HT-29 (cell line): ENCODE measurements around the gene ASB13. TPM values are rescaled to one million over a fixed set of nuclear protein-coding genes. Genes with fewer than 3 reads are reported as not detected.
"Not testable (repeated sequence)": the region's sequence is repeated elsewhere in the genome, so short reads cannot be mapped to it uniquely, and the experiment has no call there.

Source experiments
- DNase-seq: peaks from one replicate; pipeline ENCODE4 v3.0.0-alpha.2; 2015; ENCODE audit warnings: low spot score
- total RNA-seq: library from RNA; depleted of rRNA; stranded (reverse); fragments of >200 nt; shearing (Covaris generic); gene quantifications from 2 replicates; pipeline ENCODE4 v1.2.3, GENCODE V29; 2014

ASB13 gene
- total RNA-seq, 1 experiment from 2014 or later: 32.6 TPM

DNA sequence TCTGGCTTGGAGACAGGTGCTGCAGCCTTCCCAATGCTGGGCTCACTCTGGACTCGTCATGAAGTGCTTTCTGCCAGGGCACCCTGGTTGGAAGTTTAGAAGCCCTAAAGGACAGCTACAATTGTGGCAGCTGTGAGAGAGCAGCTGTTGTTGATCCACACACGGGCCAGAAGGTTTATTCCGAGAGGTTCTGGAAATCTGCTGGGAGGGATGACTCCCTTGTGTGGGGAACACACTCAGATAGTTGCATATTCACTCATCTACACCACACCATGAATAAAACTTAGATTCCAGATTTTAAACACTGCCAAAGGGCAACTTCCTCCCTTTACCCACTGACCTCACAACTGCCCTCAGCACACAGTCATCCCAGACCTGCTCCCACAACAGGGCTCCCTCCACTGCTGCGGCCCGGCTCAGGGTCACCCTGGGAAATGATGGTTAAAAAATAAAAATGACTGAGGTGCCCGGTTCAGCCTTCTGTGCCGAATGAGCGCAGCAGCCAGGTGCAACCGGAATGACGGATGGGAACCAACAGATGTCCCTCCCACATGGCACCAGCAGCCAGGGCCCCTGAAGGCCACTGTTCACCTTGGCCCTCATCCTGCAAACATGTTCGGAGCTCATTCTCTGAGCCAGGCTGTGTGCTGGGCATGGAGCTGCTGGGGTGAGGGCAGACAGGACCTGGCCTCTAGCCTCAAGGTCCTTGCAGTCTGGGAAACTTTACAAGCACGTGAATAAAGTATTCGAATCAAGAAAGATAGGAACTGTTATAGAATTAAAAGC lies 40.2 kb downstream of the ASB13 start:
- DNase-seq: no peak

DNA sequence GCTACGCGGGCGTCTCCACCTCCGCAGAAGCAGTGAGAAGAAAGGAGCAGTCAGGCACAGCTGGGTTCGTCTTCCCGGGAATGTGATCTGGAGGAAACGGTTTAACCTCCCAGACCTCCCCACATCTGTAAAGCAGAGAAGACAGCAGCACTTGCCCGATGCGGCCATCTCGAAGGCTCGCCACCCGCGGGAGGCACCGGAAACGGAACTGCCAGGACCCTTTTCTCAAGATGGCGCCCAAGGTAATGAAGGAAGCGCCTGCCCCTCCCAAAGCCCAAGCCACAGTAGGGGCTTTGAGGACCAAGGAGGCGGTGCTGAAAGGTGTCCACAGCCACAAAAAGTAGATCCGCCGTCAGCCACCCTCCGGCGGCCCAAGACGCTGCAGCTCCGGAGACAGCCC lies 41.7 kb downstream of the ASB13 start:
- no peak for DNase-seq

DNA sequence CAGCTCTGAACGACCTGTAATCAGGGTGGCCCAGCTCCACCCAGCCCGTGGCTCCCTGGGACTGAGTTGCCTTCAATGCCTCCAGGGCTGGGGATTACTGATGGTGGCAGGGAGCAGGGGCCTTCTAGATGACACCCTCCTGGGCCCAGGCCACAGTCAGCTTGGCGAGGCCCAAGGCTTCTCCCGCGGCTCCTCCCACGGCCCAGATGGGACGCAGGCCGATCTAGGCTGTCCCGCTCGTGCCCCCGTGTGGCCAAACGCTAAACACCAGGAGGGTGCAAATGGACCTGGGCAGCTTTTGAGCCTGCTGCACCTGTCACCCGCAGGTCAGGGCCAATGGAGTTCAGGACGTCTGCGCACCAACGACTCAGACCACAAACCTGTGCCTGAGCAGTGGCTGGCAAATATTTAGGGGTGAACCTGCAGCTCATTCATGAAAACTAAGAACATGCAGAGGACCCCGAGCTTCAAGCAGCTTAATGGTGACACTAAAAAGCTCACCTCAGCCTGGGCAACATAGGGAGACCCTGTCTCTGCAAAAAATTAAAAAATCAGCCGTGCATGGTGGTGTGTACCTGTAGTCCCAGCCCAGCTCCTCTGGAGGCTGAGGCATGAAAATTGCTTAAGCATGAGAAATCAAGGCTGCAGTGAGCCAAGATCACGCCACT lies 43.2 kb downstream of the ASB13 start:
- peak; percentile 95 for DNase-seq

DNA sequence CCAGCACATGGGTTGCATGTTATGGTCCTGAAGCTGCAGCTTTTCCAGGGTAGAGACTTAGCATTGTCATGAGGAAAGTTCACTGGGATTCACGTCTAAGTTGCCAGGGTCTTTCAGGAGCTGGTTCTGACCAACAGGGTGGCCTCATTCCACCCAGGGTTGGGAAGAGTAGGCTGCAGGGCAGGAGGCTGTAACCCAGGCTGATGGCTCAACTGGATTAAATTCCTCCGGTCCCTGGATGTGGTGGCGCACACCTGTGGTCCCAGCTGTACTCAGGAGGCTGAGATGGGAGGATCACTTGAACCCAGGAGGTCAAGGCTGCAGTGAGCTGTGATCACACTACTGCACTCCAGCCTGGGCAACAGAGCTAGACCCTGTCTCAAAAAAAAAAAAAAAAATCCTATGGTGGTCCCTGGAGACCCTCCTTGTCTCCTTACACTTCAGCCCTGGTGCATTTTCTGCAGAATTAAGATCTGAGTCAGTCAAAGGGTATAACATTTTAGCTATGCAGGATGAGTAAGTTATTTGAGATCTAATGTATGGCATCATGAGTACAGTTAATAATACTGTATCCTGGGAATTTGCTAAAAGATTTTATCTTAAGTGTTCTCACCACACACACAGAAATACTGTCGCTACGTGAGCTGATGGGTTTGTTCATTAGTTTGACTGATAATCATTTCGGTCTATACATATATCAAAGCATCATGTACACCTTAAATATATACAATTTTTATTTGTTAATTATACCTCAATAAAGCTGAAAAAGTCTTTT lies 44.0 kb downstream of the ASB13 start:
- no peak for DNase-seq

DNA sequence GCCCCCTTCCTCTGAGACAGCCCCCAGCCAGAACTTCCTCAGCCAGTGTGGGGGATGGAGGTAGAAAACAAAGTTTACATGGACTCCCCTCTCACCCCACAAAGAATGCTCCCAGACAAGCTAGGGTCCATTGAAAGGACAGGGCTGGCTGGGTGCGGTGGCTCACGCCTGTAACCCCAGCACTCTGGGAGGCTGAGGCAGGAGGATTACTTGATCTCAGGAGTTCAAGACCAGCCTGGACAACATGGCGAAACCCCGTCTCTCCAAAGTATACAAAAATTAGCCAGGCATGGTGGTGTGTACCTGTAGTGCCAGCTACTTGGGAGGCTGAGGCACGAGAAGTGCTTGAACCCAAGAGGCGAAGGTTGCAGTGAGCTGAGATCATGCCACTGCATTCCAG lies 45.0 kb downstream of the ASB13 start:
- DNase-seq: not testable (repeated sequence)

DNA sequence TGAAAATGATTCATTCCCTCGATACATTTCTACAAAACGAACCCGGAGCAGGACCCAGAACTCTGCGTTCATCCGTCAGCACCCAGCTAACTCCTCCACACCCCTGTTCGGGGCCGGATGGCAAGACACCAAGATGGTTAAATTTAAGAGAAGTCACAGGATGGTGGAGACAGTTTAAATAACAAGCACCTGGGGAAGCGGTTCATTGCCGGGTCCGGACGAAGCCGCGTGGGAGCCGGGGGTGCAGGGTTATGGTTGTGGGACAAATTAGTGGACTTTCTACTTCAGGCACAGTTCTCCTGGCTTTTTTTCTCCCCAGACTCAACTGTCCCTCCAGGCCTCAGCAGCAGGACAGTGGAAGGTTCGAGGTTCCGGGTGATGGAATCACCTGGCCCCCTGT lies 45.4 kb downstream of the ASB13 start:
- DNase-seq: no peak

DNA sequence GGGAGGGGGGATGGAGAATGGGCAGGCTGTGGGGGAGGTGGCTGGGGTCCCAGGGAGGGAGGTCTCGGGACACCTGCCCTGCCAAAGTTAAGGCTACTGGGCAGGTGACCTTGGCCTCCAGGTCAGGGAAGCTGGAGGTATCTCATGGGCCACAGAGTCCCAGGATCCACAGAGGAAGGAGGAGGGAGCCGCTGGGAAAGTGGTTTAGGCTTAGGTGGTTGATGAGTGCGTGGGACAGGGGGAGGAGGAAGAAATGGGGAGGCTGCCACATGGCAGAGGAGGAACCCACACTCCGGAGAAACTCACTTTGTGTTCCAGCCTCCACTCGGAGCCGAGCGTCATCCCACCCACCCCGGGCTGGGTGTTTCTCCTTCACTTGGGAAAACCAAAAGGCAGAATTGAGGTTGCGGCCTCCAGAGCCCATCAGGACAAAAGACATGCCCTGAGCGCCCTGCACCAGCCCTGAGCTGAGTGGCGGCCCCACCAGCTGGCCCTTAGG lies 46.1 kb downstream of the ASB13 start:
- no peak for DNase-seq

DNA sequence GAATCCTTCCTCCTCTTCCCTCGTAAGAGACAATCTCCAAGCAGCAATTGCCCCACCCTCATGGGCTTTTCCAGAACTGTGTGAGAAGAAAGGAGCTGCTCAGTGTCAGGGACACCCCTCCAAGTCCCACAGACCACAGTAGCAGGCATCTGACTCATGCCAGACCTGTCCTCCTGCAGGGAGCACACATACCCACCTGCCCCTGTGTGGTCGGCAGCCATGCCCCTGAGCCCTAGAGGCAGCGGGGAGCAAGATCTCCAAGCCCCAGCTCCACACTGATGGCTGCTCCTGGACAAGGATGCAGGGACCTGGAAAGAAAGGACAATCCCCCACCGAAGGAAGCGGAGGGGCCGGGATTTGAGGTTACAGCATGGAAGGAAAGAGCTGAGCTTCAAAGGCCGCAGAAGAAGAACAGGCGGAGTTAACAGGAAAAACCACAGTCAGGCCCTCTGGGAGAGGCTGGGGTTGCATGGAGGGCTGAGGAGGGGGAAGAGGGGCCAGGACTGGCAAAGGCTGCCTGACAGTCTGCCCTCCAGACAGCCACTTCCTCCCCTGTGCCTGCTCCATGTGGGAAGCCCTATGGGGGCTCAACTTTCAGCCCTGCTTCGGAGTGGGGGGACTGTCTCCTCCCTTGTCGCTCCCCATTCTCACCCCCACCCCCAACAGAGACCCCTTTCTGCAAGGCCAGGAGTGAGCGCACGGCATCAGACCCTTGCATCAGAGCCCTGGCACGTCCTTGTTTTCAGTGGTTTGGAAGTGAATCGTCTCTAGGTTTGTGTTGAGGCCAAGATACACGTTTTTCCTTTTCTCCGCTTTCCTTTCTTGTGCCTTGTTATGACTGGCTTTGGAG lies 46.8 kb downstream of the ASB13 start:
- DNase-seq: no peak

DNA sequence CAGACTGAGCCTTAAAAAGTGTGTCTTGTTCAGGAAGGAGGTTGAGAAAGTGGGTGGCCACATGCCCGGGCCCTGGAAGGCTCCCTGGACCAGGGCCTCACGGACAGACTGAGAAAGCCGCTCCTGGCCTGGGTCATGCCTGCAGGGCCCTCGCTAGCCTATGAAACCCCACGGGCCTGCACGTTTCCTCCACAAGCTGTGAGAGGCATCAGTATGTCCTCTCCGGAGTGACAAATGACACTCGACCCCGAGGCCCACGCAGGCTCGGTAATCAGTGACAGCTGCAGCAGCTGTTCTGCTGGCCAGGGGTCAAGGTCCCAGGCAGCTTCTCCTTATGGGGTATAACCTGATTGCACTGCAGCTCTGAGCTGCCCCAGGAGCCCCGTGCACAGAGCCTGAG lies 47.6 kb downstream of the ASB13 start:
- DNase-seq: no peak

DNA sequence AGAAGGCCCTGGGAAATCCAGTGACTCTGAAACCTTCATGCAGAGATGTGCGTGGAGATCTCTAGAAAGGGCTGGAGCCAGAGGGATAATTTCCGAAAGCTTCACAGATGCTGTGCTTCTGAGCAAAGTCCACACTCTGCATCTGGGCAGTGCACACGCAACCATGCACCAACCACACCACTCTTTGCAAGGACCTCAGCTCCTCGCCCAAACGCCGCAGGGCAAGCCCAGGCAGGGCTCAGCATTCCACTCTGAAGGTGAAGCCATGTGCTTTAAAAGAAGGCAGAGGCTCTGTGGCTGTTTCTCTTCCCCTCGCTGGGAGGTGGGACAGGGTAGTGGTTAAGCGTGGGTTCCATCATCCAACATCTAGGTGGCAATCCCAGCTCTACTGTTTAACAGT lies 48.4 kb downstream of the ASB13 start:
- DNase-seq: no peak

DNA sequence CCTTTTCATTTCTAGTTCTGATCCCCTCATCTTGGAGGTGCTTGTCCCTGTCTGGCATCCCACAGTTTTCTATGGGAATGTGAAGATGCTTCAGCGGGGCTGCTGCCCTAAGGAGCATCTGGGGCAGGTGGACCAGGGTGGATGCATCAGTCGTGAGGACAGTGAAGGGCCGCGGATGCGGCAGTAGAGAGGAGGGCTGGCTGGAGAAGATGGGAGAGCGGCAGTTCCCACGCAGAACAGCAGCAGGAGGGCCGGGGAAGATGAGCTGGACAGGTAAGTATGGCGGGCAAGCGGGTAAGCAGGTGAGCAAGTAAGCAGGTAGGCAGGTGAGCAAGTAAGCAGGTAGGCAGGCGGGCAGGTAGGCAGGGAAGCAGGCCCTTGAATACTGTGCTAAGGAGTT lies 48.9 kb downstream of the ASB13 start:
- DNase-seq: no peak

DNA sequence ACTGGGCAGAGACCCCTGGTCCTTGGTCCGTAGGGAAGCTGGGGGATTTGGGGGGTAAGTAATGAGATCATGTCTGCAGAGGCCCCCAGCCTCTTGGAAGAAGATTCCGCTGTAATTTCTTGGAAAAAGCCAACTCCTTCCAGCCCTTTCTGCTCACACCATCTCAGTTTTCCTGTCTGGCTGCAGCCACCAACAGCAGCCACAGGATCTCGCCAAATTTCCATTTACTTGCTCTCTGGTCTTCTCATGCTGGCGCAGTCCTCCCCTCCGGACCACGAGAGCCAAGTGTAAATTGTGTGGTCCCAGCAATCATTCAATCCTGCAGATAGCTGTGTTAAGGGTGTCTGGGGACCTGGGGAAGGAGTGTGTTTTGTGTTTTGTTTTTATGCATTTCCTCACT lies 49.6 kb downstream of the ASB13 start:
- no peak for DNase-seq

DNA sequence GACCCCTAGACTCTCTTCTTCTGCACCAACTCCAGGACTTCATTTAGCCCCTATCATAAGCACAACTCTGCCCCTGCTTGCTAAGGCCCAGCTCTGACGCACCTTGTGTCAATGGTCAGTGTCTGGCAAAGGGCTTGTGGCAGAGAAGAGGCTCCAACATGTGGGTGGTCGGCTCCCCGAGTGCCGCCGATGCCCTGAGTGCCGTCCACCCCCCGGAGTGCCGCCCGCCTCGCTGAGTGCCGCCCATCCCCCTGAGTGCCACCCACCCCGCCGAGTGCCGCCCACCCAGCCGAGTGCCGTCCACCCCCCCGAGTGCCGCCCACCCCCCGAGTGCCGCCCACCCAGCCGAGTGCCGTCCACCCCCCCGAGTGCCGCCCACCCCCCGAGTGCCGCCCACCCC lies 50.3 kb downstream of the ASB13 start:
- no peak for DNase-seq

DNA sequence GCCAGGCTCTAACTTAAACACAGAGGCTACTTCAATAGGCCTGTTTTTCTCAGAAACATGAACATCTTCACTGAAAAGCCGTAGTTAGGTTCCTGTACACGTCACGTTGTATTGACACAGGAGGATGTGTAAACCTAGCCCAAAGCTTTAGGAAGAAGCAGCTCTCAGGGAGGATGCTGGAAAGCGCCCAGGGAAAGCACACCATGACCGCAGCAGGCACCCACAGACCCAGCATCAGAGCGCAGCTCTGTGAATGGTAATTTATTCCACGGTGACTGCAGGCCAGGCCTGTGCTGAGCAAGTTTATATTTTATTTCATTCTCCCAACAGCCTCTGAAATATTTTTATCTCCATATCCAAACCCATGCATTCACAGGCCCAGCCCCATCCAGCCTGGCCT lies 51.1 kb downstream of the ASB13 start:
- no peak for DNase-seq

DNA sequence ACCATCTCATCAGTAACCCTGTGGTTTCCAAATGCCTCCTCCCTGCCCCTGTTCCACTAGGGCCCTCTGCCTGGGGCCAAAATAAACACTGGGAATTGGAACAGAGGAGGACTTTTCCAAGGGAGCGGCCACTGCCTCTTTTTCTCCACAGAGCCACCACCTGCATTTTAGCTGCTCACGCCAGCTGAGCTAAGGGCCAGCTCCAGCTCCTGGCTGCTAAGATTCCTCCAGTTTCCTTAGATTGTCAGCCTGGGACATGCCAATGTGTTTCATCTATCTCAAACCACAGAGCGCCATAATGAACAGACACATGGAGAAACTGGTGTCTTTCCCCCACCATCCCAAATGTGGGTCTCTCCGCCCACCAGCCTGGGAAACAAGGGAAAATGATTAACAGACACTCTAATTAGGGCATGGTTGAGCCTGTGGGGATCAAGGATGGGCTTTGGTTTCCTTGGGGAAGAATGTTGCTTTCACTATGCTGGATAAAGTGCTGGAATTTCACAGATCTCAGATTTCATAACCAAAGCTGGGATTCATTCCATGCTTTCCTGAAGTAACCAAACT lies 52.2 kb downstream of the ASB13 start:
- DNase-seq: no peak

DNA sequence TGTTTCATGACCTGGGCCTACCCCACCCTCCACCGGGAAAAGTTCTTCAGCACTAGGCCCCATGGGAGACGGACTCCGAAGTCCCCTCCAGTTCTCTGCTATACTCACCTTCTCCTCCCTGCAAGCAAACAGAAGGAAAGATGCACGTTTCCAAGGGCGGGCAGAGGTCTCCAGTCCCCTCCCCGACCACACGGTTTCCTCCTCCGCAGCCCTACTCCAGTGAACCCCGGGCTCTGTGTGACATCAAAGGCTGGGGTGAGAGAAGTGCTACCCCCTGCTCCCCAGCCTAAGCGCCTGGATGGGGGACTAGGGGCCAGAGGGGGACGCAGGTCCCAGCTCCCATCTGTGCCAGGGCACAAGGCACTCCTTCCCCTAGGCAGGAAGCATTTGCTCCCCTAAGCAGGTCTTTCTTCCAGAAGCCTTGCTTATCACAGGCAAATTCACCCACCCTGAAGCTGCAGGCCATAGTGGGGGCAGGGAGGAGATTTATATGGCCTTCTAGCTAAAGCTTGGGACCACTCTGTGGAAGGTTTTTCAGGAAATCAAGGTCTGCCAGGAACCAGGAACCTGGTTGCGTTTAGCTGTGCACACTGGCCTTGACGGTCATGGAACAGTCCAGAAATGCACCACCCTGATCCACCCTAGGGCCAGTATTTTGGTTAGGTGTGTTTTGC lies 52.8 kb downstream of the ASB13 start:
- DNase-seq: peak; percentile 21

DNA sequence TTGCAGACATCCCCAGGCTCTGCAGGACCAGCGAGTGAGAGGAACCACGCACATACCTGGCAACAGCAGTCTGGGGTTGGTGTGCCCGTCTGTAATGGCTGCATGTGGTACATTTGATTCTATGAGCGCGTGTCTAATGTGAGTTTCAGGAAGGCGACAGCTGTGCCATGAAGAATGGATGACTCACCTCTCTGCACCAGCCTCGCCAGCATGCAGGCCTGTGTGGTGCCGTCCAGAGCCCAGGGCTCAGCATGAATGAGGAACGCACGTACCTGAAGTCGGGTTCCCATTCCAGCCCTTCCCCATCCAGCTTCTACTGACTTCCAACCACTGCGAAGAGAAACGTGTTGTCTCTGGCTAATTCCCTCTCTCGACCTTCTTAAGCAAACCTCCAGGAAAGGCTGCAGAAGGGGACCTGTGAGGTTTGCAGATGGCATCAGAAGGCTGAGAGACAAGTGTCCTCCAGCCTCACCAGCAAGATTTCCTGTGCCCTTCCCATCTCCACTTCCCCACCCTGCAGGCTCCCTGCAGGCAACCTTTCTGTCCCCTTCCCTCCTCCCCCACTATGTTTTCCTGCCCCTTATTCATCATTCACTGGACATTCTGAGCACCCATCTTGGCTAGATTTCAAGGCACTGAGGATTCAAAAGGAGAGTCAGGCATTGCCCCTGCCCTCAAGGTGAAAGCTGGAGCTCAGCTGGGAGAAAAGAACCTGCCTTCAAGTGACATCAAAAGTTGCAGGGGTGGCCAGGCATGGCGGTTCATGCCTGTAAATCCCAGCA lies 54.3 kb downstream of the ASB13 start:
- DNase-seq: peak; percentile 81

DNA sequence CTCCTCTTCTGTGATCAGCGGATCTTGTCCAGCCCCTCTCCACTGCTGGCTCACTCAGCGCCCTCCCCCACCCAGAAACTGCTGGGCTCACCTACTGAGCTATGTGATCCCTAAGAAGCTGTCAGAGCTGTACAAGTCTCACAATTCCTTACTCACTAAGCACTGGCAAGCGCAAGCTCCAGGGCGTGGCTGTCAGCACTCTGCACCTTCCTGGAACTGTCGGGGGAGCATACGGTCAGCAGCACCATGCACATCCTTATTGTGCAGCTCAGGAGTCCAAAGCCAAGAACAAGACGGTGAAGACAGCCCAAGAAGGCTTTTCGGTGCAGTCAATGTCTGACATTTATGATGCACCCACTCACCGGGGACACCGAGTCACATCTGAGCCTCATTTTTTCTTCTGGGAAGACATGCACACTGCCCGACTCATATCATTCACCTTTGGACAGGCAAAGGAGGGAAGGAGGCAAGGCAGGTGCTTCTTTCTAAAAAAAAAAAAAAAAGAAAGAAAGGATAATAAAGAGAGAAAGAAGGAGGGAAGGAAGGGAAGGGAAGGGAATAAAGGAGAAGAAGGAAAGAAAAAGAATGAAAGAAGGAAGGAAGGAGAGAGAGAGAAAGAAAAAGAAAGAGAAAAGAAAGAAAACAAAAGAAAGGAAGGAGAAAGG lies 56.3 kb downstream of the ASB13 start:
- DNase-seq: peak; percentile 80

DNA sequence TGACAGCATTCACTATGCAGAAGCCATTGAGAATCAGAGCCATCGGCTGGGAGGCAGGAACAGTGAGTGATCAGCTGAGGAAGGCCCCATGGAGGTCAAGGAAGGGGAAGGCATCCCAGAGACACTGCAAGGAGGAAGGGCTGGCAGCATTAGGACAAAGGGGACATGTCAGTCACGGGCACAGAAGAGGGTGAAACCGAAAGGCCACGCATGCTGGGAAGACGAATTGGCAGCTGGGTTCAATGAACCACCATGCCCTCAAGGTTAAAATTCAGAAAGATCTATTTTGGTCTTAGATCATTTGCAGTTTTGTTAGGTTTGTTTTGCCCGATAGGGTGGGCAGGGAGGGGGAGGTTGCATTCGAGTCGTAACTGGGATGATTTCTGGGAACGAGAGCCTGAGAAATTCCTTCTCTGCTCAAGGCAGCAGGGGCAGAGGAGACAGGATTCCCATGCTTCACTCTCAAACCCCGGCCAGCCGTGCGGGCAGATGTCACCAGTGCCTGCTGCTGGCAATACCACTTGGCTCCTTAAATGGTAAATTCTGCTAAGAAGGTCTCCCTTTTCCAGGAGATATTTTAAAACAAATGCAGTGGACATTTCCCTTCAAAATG lies 57.7 kb downstream of the ASB13 start:
- no peak for DNase-seq
